Small intestine (tissue), 7 donors: ENCODE data around the gene GLIS1. TPM values are rescaled to one million over a fixed set of nuclear protein-coding genes. Genes with fewer than 3 reads are reported as not detected.

ENCODE experiments used
- DNase-seq, 2 donors: peaks; one replicate each; pipeline versions ENCODE4 v3.0.0 to v3.0.0-alpha.2; 2013
- FAIRE-seq: peaks from 2 replicates; lab custom pipeline; 2012; peaks lifted over from hg19 to GRCh38; lab: Jason Lieb, UNC
- H3K27ac ChIP-seq, 3 donors: one replicate each; pipeline ENCODE4 v1.5.1; 2013; ENCODE audit warnings: low read length in 2 of 3, mild to moderate bottlenecking in 2 of 3, control low read depth in 1 of 3, inconsistent platforms in 1 of 3, low read depth in 1 of 3, moderate library complexity in 1 of 3
- H3K27me3 ChIP-seq, 3 donors: one replicate each; pipeline ENCODE4 v1.6.1; 2013; ENCODE audit warnings: low read length in 3 of 3, inconsistent platforms in 1 of 3; ENCODE audit not compliant: control insufficient read depth in 3 of 3, insufficient read depth in 3 of 3
- H3K36me3 ChIP-seq, 3 donors: one replicate each; pipeline ENCODE4 v1.6.1; 2013; ENCODE audit warnings: low read length in 3 of 3, inconsistent platforms in 1 of 3, low read depth in 1 of 3, mild to moderate bottlenecking in 1 of 3, moderate library complexity in 1 of 3; ENCODE audit not compliant: control insufficient read depth in 3 of 3, insufficient read depth in 2 of 3
- H3K4me1 ChIP-seq, 3 donors: one replicate each; pipeline ENCODE4 v1.6.1; 2013; ENCODE audit warnings: low read length in 2 of 3, inconsistent platforms in 1 of 3, low read depth in 1 of 3, mild to moderate bottlenecking in 1 of 3, moderate library complexity in 1 of 3; ENCODE audit not compliant: control insufficient read depth in 3 of 3, insufficient read depth in 2 of 3
- H3K4me3 ChIP-seq, 3 donors: one replicate each; pipeline ENCODE4 v1.5.1; 2013; ENCODE audit warnings: low read length in 3 of 3, control low read depth in 1 of 3, inconsistent platforms in 1 of 3, low read depth in 1 of 3, mild to moderate bottlenecking in 1 of 3, moderate library complexity in 1 of 3
- H3K9me3 ChIP-seq, 2 donors: one replicate each; pipeline ENCODE4 v1.6.1; 2013; ENCODE audit warnings: low read depth in 1 of 2, low read length in 1 of 2; ENCODE audit not compliant: control insufficient read depth in 2 of 2, insufficient read depth in 1 of 2
- WGBS, 3 donors: extraction: QIAGEN DNeasy Blood & Tissue Kit; methylation state at CpG; one replicate each; pipeline ENCODE4 v1.1.7; 2013; 5-methylcytosine and 5-hydroxymethylcytosine counted together
- polyA plus RNA-seq, 4 donors: library from polyadenylated mRNA; stranded (reverse) in 3 of 4; unstranded in 1 of 4; fragments of 200-250 nt in 3 of 4; fragments of 120-200 nt in 1 of 4; gene quantifications; one replicate each; pipeline versions ENCODE4 v1.2.1 to v1.2.3, GENCODE V29; 2013
- donor health status: healthy with polysubstance abuse.
- donor health status: control.
- donor health status: control.
- donor health status: Bipolar disorder and iron deficiency.
- donor health status: healthy.

The GLIS1 gene
- polyA plus RNA-seq, 4 donors = 0.19 to 0.50 TPM; not detected in 2

- H3K27me3 ChIP-seq = peaks cover 0 to 24% (median 0%) of the 10 kb centered on the region in 3 donors
These were observed 9.3 kb downstream of the GLIS1 start for GRCh38 chr1:53729456-53730223.

DNA sequence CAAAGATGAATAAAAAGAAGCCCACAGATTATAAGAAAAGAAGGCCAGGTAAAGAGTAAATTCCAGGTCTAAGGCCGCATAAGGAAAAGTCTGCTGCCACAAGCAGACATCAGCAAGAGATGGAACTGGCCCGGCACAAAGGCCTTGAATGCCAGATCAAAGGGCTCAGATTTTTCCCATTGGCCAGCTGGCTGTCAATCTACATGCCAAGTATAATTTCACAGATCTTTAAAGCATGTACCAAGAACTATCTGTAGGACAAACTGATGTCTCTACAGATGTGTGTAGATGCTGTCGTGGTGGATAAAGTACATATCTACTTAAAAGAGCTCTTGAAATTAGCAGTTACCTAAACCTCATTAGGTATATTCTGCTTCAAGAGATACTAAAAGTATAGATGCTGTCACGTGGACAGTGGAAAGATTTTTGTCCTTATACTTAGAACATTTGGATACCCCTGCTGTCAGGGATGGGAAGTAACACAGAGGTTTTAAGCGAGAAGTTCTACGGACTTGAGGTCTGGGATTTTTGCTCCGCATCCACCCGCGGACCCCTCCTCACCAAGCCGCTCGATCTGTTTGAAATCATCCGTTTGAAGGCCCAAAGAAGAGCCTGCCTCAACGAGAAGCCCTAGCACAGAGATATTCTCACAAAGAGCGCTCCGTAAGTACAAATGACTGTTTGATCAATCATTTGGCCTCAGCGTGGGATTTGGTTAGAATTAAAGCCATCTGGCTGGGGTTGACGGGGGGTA is 10.1 kb downstream of the GLIS1 start:
- Histone ChIP-seq H3K9me3 (no peaks in the 10 kb centered on the region), H3K36me3 (no peaks in the 10 kb centered on the region), H3K4me3 (no peak overlapping the region), H3K27ac (no peak overlapping the region), H3K4me1 (no peaks in the 10 kb centered on the region), H3K27me3 (peaks cover 0 to 18% (median 0%) of the 10 kb centered on the region in 3 donors)
- FAIRE-seq (no peak), DNase-seq (no peak)
- WGBS, 3 donors = 87 to 91% (median 90%) methylated on average over 17 of the region's 17 CpGs

More at GRCh38 chr1:53729456-53730223, 9.3 kb downstream of the GLIS1 start:
- FAIRE-seq = no peak
- Histone ChIP-seq H3K4me1 (no peaks in the 10 kb centered on the region), H3K27ac (no peak overlapping the region), H3K4me3 (no peak overlapping the region), H3K9me3 (no peaks in the 10 kb centered on the region), H3K36me3 (no peaks in the 10 kb centered on the region)
- 77 to 82% (median 78%) methylated on average over 16 of the region's 16 CpGs for WGBS, 3 donors
- DNase-seq = no peak

GRCh38 chr1:53728196-53728595 is 10.8 kb downstream of the GLIS1 start:
- Histone ChIP-seq H3K9me3 (no peaks in the 10 kb centered on the region), H3K36me3 (no peaks in the 10 kb centered on the region), H3K27ac (no peak overlapping the region), H3K4me3 (no peak overlapping the region), H3K27me3 (peaks cover 0 to 14% (median 0%) of the 10 kb centered on the region in 3 donors), H3K4me1 (no peaks in the 10 kb centered on the region)
- WGBS, 3 donors = 53 to 70% (median 68%) methylated on average over 1 of the region's 1 CpG
- no peak for DNase-seq
- FAIRE-seq = no peak

DNA sequence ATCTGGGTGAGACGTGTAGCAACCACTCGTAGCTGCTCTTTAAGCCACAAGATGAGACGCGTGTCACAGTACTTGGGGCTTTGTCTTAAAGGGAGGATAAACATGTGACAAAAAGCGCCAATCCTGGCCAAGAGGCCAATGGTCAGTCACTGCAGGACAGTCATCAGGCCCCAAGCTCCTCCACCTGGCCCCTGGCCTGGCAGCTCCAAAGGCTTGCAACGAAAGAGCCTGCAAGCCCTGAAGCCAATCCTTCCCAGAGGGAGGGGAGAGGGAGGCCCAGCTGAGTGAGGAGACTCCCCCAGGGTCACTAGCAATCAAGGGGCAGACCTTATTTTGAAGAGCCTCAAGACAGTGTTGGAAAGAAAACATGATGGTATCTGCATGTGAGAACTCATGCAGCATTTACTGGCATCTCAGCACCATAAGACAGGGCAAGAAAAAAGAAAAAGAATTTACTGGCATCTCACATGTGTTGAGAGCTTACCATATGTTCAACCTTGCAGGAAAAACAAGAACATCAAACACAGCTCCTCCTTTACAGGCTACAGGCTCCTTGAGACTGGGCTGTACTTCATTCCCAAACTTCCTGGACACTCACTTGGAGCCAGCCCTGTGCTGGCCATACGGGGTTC is 11.4 kb downstream of the GLIS1 start:
- H3K27ac ChIP-seq = no peak overlapping the region
- no peaks in the 10 kb centered on the region for H3K36me3 ChIP-seq
- DNase-seq (no peak), FAIRE-seq (no peak)
- 88 to 91% (median 90%) methylated on average over 7 of the region's 7 CpGs for WGBS, 3 donors
- H3K9me3 ChIP-seq = no peaks in the 10 kb centered on the region
- peaks cover 0 to 11% (median 0%) of the 10 kb centered on the region in 3 donors for H3K27me3 ChIP-seq
- no peaks in the 10 kb centered on the region for H3K4me1 ChIP-seq
- H3K4me3 ChIP-seq = no peak overlapping the region

- no peak for FAIRE-seq
- Histone ChIP-seq H3K27ac (no peak overlapping the region), H3K27me3 (peaks cover 0 to 9% (median 0%) of the 10 kb centered on the region in 3 donors), H3K4me3 (no peak overlapping the region), H3K9me3 (no peaks in the 10 kb centered on the region), H3K4me1 (no peaks in the 10 kb centered on the region), H3K36me3 (no peaks in the 10 kb centered on the region)
- no peak for DNase-seq
- WGBS, 3 donors = 86 to 89% (median 89%) methylated on average over 8 of the region's 8 CpGs
These were observed 12.9 kb downstream of the GLIS1 start for GRCh38 chr1:53726009-53726600.

DNA sequence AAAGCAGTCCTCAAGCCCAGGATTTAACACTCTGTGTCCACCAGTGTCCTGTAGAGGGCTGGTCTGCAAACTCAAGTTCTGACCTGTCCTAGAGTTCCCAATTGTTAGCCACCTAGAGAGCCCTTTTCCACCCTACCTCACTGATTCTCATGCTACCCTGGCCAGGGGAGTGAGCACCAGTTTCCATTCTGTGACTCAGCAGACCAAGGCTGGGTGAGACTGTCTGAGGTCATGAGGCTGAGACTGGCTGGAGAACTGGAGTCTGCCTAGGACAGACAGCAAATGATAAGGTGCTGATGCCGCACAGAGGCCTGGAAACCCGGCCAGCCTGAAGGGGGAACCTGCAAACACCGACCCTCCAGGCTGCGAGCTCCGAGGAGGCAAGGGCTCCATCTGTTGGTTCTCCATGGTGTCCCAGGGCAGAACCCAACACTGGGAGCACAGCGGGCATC is 13.7 kb downstream of the GLIS1 start:
- no peak overlapping the region for H3K27ac ChIP-seq
- H3K9me3 ChIP-seq = no peaks in the 10 kb centered on the region
- FAIRE-seq (no peak), DNase-seq (no peak)
- WGBS, 3 donors = 43 to 63% (median 62%) methylated on average over 6 of the region's 6 CpGs
- H3K4me3 ChIP-seq = no peak overlapping the region
- H3K36me3 ChIP-seq = no peaks in the 10 kb centered on the region
- peaks cover 0 to 6% (median 0%) of the 10 kb centered on the region in 3 donors for H3K27me3 ChIP-seq
- H3K4me1 ChIP-seq = no peaks in the 10 kb centered on the region

- 90 to 95% (median 90%) methylated on average over 1 of the region's 1 CpG for WGBS, 3 donors
- Histone ChIP-seq H3K27me3 (peaks cover 0 to 6% (median 0%) of the 10 kb centered on the region in 3 donors), H3K36me3 (no peaks in the 10 kb centered on the region), H3K4me3 (no peak overlapping the region), H3K9me3 (no peaks in the 10 kb centered on the region), H3K4me1 (no peaks in the 10 kb centered on the region), H3K27ac (no peak overlapping the region)
- no peak for DNase-seq
- FAIRE-seq = no peak
These were observed 16.9 kb downstream of the GLIS1 start for GRCh38 chr1:53722025-53722424.

DNA sequence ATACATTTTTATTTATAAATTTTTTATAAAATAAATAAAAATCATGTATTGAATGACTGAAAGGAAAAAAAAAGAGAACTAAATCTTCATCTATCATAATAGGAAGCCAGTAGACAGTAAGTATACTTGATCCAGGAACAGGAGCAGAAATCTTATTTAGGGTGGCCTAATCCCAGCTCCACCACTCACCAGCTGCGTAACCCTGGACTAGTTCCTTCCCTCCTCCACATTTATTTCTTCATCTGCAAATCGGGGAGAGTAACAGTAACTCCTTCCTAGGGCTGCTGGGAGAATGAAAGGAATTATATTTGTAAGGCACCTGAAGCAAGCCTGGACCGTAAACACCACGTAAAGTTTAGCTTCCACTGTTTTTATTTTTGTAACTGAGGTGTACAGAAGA is 17.9 kb downstream of the GLIS1 start:
- no peaks in the 10 kb centered on the region for H3K9me3 ChIP-seq
- 80 to 84% (median 82%) methylated on average over 4 of the region's 4 CpGs for WGBS, 3 donors
- H3K36me3 ChIP-seq = no peaks in the 10 kb centered on the region
- H3K4me3 ChIP-seq = no peak overlapping the region
- H3K27me3 ChIP-seq = peaks cover 0 to 6% (median 0%) of the 10 kb centered on the region in 3 donors
- H3K27ac ChIP-seq = no peak overlapping the region
- FAIRE-seq (no peak), DNase-seq (no peak)
- no peaks in the 10 kb centered on the region for H3K4me1 ChIP-seq
